K562 (cell line): ENCODE data around the gene NPM3.

ENCODE experiments used
- ARID4B ChIP-seq: sonication (generic); formaldehyde crosslinking; IDR thresholded peaks from 2 replicates; pipeline ENCODE4 v1.8.0; 2022; ENCODE audit warnings: mild to moderate bottlenecking, missing genetic modification reagents
- POLR2A ChIP-seq: fragments of 450-650 bp; conservative IDR thresholded peaks from 2 replicates; pipeline ENCODE4 v1.6.1; 2016
- ZBED1 ChIP-seq: IDR thresholded peaks from 2 replicates; pipeline ENCODE4 v1.6.1; 2014
- ZNF274 ChIP-seq: IDR thresholded peaks from 2 replicates; pipeline ENCODE4 v1.6.1; 2011; ENCODE audit warnings: low read depth, mild to moderate bottlenecking, low read length, moderate library complexity, borderline replicate concordance
- ZNF408 ChIP-seq: fragments of 250-450 bp; sonication (Bioruptor Pico); IDR thresholded peaks from 2 replicates; pipeline ENCODE4 v1.4.0; 2020; ENCODE audit warnings: low read depth, mild to moderate bottlenecking, moderate library complexity

- TF ChIP-seq ARID4B (CRISPR knock-in tag), result no peak
- no peak for TF ChIP-seq ZNF274
- no peak for TF ChIP-seq ZNF408 (CRISPR knock-in tag)
- TF ChIP-seq POLR2A, result no peak
- TF ChIP-seq ZBED1, result no peak
These were observed 1.0 kb downstream of the NPM3 start for GRCh38 chr10:101781984-101782810.
